Measurements from ENCODE around the gene GALNT18. TPM values are rescaled to one million over a fixed set of nuclear protein-coding genes. Genes with fewer than 3 reads are reported as not detected.

GALNT18 gene
- polyA plus RNA-seq, 1 donor (not counting 4 experiments of a cell fraction or from before 2014, with no cell fraction given), result 27.2 TPM

DNA sequence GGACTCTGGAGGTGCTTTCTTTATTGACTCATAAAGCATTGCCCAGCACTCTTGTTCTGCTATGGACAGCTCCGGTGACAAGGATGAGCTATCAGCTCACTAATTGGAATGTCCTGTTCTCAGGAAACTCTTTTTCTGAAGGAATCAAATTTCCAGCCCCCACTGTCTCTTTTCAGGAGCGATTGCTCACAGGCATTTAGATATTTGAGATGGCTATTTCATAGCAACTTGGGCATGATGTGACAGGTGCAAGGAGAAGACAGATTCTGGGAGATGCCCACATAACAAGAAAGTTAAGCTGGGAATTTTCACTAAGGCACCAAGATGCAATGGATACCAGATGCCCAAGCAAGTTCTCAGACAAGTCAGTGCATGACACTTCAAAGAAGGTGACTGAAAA is 145.3 kb downstream of the GALNT18 start:
- no peak for FAIRE-seq

DNA sequence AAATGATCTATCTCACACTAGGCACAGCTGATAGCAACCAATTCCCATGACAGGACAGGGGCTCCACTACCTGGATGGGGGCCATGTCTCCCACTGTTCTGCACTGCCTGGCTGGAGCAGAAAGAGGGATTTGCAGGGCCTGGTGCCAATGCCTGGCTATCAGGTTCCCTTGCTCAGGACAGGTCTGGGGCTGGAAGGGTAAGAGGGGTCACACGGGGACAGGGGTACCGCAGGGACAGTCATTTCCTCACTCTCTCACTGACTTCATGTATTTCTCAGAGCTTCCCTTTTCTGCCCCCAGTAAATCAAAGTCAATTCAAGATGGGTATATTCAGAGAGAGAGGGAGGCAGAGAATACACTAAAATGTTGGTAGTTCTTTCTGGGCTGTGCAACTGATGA is 149.7 kb downstream of the GALNT18 start:
- no peak overlapping the region for H3K4me2 ChIP-seq (ENCODE audit: control insufficient read depth, extremely low read depth, insufficient read depth, low read depth, low read length)
- peaks cover 0 to 5% of the 10 kb centered on the region in 2 experiments for H3K36me3 ChIP-seq (ENCODE audit: control insufficient read depth in 2 of 2, extremely low read depth in 1 of 2, insufficient read depth in 2 of 2, low read length in 2 of 2)
- H3K27ac ChIP-seq (ENCODE audit: control insufficient read depth, insufficient read depth, low read length), result no peak overlapping the region
- TF ChIP-seq, protein P1, sequence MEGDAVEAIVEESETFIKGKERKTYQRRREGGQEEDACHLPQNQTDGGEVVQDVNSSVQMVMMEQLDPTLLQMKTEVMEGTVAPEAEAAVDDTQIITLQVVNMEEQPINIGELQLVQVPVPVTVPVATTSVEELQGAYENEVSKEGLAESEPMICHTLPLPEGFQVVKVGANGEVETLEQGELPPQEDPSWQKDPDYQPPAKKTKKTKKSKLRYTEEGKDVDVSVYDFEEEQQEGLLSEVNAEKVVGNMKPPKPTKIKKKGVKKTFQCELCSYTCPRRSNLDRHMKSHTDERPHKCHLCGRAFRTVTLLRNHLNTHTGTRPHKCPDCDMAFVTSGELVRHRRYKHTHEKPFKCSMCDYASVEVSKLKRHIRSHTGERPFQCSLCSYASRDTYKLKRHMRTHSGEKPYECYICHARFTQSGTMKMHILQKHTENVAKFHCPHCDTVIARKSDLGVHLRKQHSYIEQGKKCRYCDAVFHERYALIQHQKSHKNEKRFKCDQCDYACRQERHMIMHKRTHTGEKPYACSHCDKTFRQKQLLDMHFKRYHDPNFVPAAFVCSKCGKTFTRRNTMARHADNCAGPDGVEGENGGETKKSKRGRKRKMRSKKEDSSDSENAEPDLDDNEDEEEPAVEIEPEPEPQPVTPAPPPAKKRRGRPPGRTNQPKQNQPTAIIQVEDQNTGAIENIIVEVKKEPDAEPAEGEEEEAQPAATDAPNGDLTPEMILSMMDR (optimal IDR thresholded peaks at IDR 0.05 in 1 of 3, IDR thresholded peaks at IDR 0.05 in 1 of 3, conservative IDR thresholded peaks at IDR 0.05 in 1 of 3; ENCODE audit: extremely low read depth in 1 of 3, insufficient read depth in 2 of 3, low read length in 3 of 3), result no peak
- no peak for TF ChIP-seq EZH2 (IDR thresholded peaks at IDR 0.05; ENCODE audit: low read length)
- H3K9ac ChIP-seq (ENCODE audit: control insufficient read depth, extremely low read depth, insufficient read depth, low read length), result no peak overlapping the region
- H2AFZ ChIP-seq (ENCODE audit: control insufficient read depth, low read length), result no peak overlapping the region
- DNase-seq (ENCODE audit: low read depth, low spot score) (no peak), FAIRE-seq (no peak)
- no peaks in the 10 kb centered on the region for H4K20me1 ChIP-seq (ENCODE audit: control insufficient read depth, extremely low read depth, insufficient read depth, low read length)
- no peaks in the 10 kb centered on the region for H3K9me1 ChIP-seq (ENCODE audit: control insufficient read depth, extremely low read depth, insufficient read depth, low read length)
- no peaks in the 10 kb centered on the region for H3K9me3 ChIP-seq (ENCODE audit: control insufficient read depth, low read depth, low read length)
- H3K79me2 ChIP-seq (ENCODE audit: control insufficient read depth, insufficient read depth, low read length), result peaks cover 1% of the 10 kb centered on the region
- H3K4me1 ChIP-seq (ENCODE audit: control insufficient read depth, extremely low read depth, insufficient read depth, low read length), result peaks cover 11% of the 10 kb centered on the region
- H3K4me3 ChIP-seq (ENCODE audit: control insufficient read depth in 2 of 3, extremely low read depth in 1 of 3, insufficient read depth in 2 of 3, low read depth in 1 of 3, low read length in 3 of 3), result no peak overlapping the region
- dilution Hi-C loops (cut with MboI; ENCODE audit: extremely low pct_ligation_motif_present, low sequenced_read_pairs), result no loop called here
- H3K27me3 ChIP-seq (ENCODE audit: control insufficient read depth, extremely low read depth, insufficient read depth, low read length), result no peaks in the 10 kb centered on the region

More for the DNA sequence above, 145.3 kb downstream of the GALNT18 start:
- Histone ChIP-seq H3K9me1 (ENCODE audit: control insufficient read depth, extremely low read depth, insufficient read depth, low read length) (no peaks in the 10 kb centered on the region), H3K4me2 (ENCODE audit: control insufficient read depth, extremely low read depth, insufficient read depth, low read depth, low read length) (peak overlapping the region; percentile 25), H3K27ac (ENCODE audit: control insufficient read depth, insufficient read depth, low read length) (peak overlapping the region; percentile 62), H3K4me1 (ENCODE audit: control insufficient read depth, extremely low read depth, insufficient read depth, low read length) (peaks cover 28% of the 10 kb centered on the region), H3K9ac (ENCODE audit: control insufficient read depth, extremely low read depth, insufficient read depth, low read length) (no peak overlapping the region), H3K4me3 (ENCODE audit: control insufficient read depth in 2 of 3, extremely low read depth in 1 of 3, insufficient read depth in 2 of 3, low read depth in 1 of 3, low read length in 3 of 3) (no peak overlapping the region), H3K9me3 (ENCODE audit: control insufficient read depth, low read depth, low read length) (no peaks in the 10 kb centered on the region), H4K20me1 (ENCODE audit: control insufficient read depth, extremely low read depth, insufficient read depth, low read length) (no peaks in the 10 kb centered on the region), H2AFZ (ENCODE audit: control insufficient read depth, low read length) (no peak overlapping the region), H3K27me3 (ENCODE audit: control insufficient read depth, extremely low read depth, insufficient read depth, low read length) (no peaks in the 10 kb centered on the region), H3K36me3 (ENCODE audit: control insufficient read depth in 2 of 2, extremely low read depth in 1 of 2, insufficient read depth in 2 of 2, low read length in 2 of 2) (peaks cover 0 to 5% of the 10 kb centered on the region in 2 experiments), H3K79me2 (ENCODE audit: control insufficient read depth, insufficient read depth, low read length) (peaks cover 1% of the 10 kb centered on the region)
- TF ChIP-seq, protein P1 (optimal IDR thresholded peaks at IDR 0.05 in 1 of 3, IDR thresholded peaks at IDR 0.05 in 1 of 3, conservative IDR thresholded peaks at IDR 0.05 in 1 of 3; ENCODE audit: extremely low read depth in 1 of 3, insufficient read depth in 2 of 3, low read length in 3 of 3), result no peak
- TF ChIP-seq EZH2 (IDR thresholded peaks at IDR 0.05; ENCODE audit: low read length), result no peak
- no peak for DNase-seq (ENCODE audit: low read depth, low spot score)
- dilution Hi-C loops (cut with MboI; ENCODE audit: extremely low pct_ligation_motif_present, low sequenced_read_pairs), result no loop called here

All from keratinocyte (primary cell).